Caco-2 (cell line): ENCODE measurements around the gene SAFB. TPM values are rescaled to one million over a fixed set of nuclear protein-coding genes. Genes with fewer than 3 reads are reported as not detected.
"Not testable (repeated sequence)": the region's sequence is repeated elsewhere in the genome, so short reads cannot be mapped to it uniquely, and the experiment has no call there.

ENCODE experiments used
- BruUV-seq: library from RNA; stranded (reverse); fragments of 400-500 nt; replicated peaks from 2 replicates; lab custom pipeline; 2021; lab: Mats Ljungman, UMichigan
- CTCF ChIA-PET: fragments of 300-600 bp; sonication (Branson Sonifier 250); formaldehyde crosslinking; loops from one replicate; lab custom pipeline; 2022; ENCODE audit warnings: antibody characterized with exemption; lab: Charles Lee
- POLR2A ChIA-PET: fragments of 300-600 bp; sonication (Branson Sonifier 250); formaldehyde crosslinking; loops from one replicate; lab custom pipeline; 2022; ENCODE audit warnings: antibody characterized with exemption; lab: Charles Lee
- DNase-seq, 2 experiments: peaks; one replicate each; pipeline versions ENCODE4 v3.0.0 to v3.0.0-alpha.2; 2020 to 2022
- H3K27me3 ChIP-seq: replicated peaks from 2 replicates; pipeline ENCODE4 v1.6.0; 2011; ENCODE audit warnings: low read length; ENCODE audit not compliant: control insufficient read depth, insufficient read depth
- H3K36me3 ChIP-seq: 2 replicates; pipeline ENCODE4 v1.5.1; 2011; ENCODE audit warnings: low read length; ENCODE audit not compliant: control insufficient read depth, insufficient read depth
- H3K4me1 ChIP-seq: fragments of 250-450 bp; sonication (Bioruptor Pico); 2 replicates; pipeline ENCODE4 v1.5.1; 2020; ENCODE audit warnings: mild to moderate bottlenecking
- H3K4me3 ChIP-seq: 2 replicates; pipeline ENCODE4 v1.5.1; 2011; ENCODE audit warnings: low read depth, mild to moderate bottlenecking, control low read depth, low read length
- H3K9me3 ChIP-seq: fragments of 250-450 bp; sonication (Bioruptor Pico); 2 replicates; pipeline ENCODE4 v1.5.1; 2020; ENCODE audit warnings: mild to moderate bottlenecking, moderate library complexity
- H3K27ac Mint-ChIP-seq: one replicate; pipeline ENCODE4 v1.8.0; 2022; ENCODE audit warnings: mixed read lengths; ENCODE audit not compliant: unreplicated experiment
- H3K27me3 Mint-ChIP-seq: one replicate; pipeline ENCODE4 v1.8.0; 2022; ENCODE audit warnings: mixed read lengths; ENCODE audit not compliant: insufficient read depth, unreplicated experiment
- H3K36me3 Mint-ChIP-seq: one replicate; pipeline ENCODE4 v1.8.0; 2022; ENCODE audit warnings: mild to moderate bottlenecking, mixed read lengths; ENCODE audit not compliant: insufficient read depth, unreplicated experiment
- H3K4me1 Mint-ChIP-seq: one replicate; pipeline ENCODE4 v1.8.0; 2022; ENCODE audit warnings: low read depth, mixed read lengths; ENCODE audit not compliant: unreplicated experiment
- H3K4me3 Mint-ChIP-seq: one replicate; pipeline ENCODE4 v1.8.0; 2022; ENCODE audit warnings: mild to moderate bottlenecking, moderate library complexity, mixed read lengths; ENCODE audit not compliant: unreplicated experiment
- H3K9me3 Mint-ChIP-seq: one replicate; pipeline ENCODE4 v1.8.0; 2022; ENCODE audit warnings: mixed read lengths; ENCODE audit not compliant: unreplicated experiment
- intact Hi-C: fragments of 100-400 bp; cut with micrococcal nuclease; formaldehyde crosslinking; loops from one replicate; pipeline ENCODE4 v1.10.0; 2022; ENCODE audit not compliant: unreplicated experiment
- total RNA-seq: library from RNA; stranded (reverse); gene quantifications from 2 replicates; pipeline ENCODE4 v1.2.3, GENCODE V29; 2022
- TF ChIP-seq, protein P1 (sequence below), 2 experiments: fragments of 200-600 bp in 1 of 2; IDR thresholded peaks; 1 replicate in 1 of 2; 2 replicates in 1 of 2; pipeline versions ENCODE4 v1.5.1 to v1.8.0; 2011 to 2022; ENCODE audit warnings: antibody characterized with exemption in 1 of 2, control low read depth in 1 of 2, inconsistent platforms in 1 of 2, low read depth in 1 of 2, low read length in 1 of 2, mild to moderate bottlenecking in 1 of 2, moderate library complexity in 1 of 2; ENCODE audit not compliant: insufficient read depth in 1 of 2, severe bottlenecking in 1 of 2, unreplicated experiment in 1 of 2

The SAFB gene
- total RNA-seq, 1 experiment from 2014 or later: 120 TPM

- Mint-ChIP-seq H3K9me3 (no peaks in the 10 kb centered on the region), H3K36me3 (peaks cover 82% of the 10 kb centered on the region), H3K27ac (no peak overlapping the region), H3K4me3 (no peak overlapping the region), H3K27me3 (no peaks in the 10 kb centered on the region), H3K4me1 (no peaks in the 10 kb centered on the region)
- ChIA-PET CTCF (no interaction called here), POLR2A (no interaction called here)
- BruUV-seq: no TSS peak
- H3K9me3 ChIP-seq: no peaks in the 10 kb centered on the region
- intact Hi-C loops: no loop called here
- no peaks in the 10 kb centered on the region for H3K36me3 ChIP-seq
- no peak overlapping the region for H3K4me3 ChIP-seq
- H3K4me1 ChIP-seq: no peaks in the 10 kb centered on the region
- H3K27me3 ChIP-seq: no peaks in the 10 kb centered on the region
- TF ChIP-seq, protein P1, sequence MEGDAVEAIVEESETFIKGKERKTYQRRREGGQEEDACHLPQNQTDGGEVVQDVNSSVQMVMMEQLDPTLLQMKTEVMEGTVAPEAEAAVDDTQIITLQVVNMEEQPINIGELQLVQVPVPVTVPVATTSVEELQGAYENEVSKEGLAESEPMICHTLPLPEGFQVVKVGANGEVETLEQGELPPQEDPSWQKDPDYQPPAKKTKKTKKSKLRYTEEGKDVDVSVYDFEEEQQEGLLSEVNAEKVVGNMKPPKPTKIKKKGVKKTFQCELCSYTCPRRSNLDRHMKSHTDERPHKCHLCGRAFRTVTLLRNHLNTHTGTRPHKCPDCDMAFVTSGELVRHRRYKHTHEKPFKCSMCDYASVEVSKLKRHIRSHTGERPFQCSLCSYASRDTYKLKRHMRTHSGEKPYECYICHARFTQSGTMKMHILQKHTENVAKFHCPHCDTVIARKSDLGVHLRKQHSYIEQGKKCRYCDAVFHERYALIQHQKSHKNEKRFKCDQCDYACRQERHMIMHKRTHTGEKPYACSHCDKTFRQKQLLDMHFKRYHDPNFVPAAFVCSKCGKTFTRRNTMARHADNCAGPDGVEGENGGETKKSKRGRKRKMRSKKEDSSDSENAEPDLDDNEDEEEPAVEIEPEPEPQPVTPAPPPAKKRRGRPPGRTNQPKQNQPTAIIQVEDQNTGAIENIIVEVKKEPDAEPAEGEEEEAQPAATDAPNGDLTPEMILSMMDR (IDR thresholded peaks at IDR 0.05; ENCODE audit: insufficient read depth in 1 of 2, low read depth in 1 of 2, low read length in 1 of 2, severe bottlenecking in 1 of 2, unreplicated experiment in 1 of 2): no peak
- DNase-seq: no peak
Observed at GRCh38 chr19:5607318-5608275, 15.3 kb upstream of the SAFB start.

GRCh38 chr19:5608291-5608690, 14.6 kb upstream of the SAFB start:
- POLR2A ChIA-PET: no interaction called here
- H3K27me3 ChIP-seq: no peaks in the 10 kb centered on the region
- DNase-seq: no peak
- Mint-ChIP-seq H3K27me3 (no peaks in the 10 kb centered on the region), H3K36me3 (peaks cover 82% of the 10 kb centered on the region), H3K4me1 (no peaks in the 10 kb centered on the region), H3K4me3 (no peak overlapping the region), H3K9me3 (no peaks in the 10 kb centered on the region), H3K27ac (no peak overlapping the region)
- CTCF ChIA-PET: no interaction called here
- intact Hi-C loops: no loop called here
- TF ChIP-seq, protein P1 (IDR thresholded peaks at IDR 0.05; ENCODE audit: insufficient read depth in 1 of 2, low read depth in 1 of 2, low read length in 1 of 2, severe bottlenecking in 1 of 2, unreplicated experiment in 1 of 2): no peak
- no peaks in the 10 kb centered on the region for H3K4me1 ChIP-seq
- no TSS peak for BruUV-seq
- no peak overlapping the region for H3K4me3 ChIP-seq
- no peaks in the 10 kb centered on the region for H3K36me3 ChIP-seq
- H3K9me3 ChIP-seq: no peaks in the 10 kb centered on the region

GRCh38 chr19:5608766-5609165, 14.1 kb upstream of the SAFB start:
- DNase-seq, H3K4me1 Mint-ChIP-seq, H3K36me3 ChIP-seq, H3K9me3 ChIP-seq, H3K4me1 ChIP-seq, H3K4me3 Mint-ChIP-seq, H3K27me3 Mint-ChIP-seq, POLR2A ChIA-PET, H3K4me3 ChIP-seq, intact Hi-C loops, CTCF ChIA-PET, BruUV-seq, H3K9me3 Mint-ChIP-seq, H3K27ac Mint-ChIP-seq, H3K27me3 ChIP-seq: not testable (repeated sequence)
- H3K36me3 Mint-ChIP-seq: peaks cover 82% of the 10 kb centered on the region
